SU-DHL-6 (cell line): ENCODE measurements around the gene ID2.

ENCODE experiments used
- H2AFZ ChIP-seq: fragments of 200-600 bp; sonication (generic); 2 replicates; pipeline ENCODE4 v1.6.1; 2014; ENCODE audit warnings: low read depth, mild to moderate bottlenecking, moderate library complexity, mixed read lengths, antibody characterized with exemption, low read length; ENCODE audit not compliant: severe bottlenecking
- H3F3A ChIP-seq: fragments of 200-600 bp; shearing (Covaris generic); 2 replicates; pipeline ENCODE4 v1.6.0; 2016; ENCODE audit warnings: antibody characterized with exemption, mild to moderate bottlenecking; ENCODE audit not compliant: insufficient read depth
- H3K27ac ChIP-seq: fragments of 200-600 bp; sonication (generic); 2 replicates; pipeline ENCODE4 v1.5.1; 2016; ENCODE audit warnings: low read depth, mild to moderate bottlenecking, low read length, moderate library complexity, mixed read lengths
- H3K27me3 ChIP-seq: fragments of 200-600 bp; sonication (generic), shearing (Covaris generic); 2 replicates; pipeline ENCODE4 v1.6.0; 2014; ENCODE audit warnings: mild to moderate bottlenecking, low read length
- H3K36me3 ChIP-seq: fragments of 200-600 bp; sonication (generic); 2 replicates; pipeline ENCODE4 v1.6.1; 2014; ENCODE audit warnings: mild to moderate bottlenecking, low read length, mixed read lengths
- H3K4me2 ChIP-seq: fragments of 300-600, 200-600 bp; shearing (Covaris generic), sonication (generic); 2 replicates; pipeline ENCODE4 v1.6.0; 2014; ENCODE audit warnings: low read length, low read depth, mild to moderate bottlenecking; ENCODE audit not compliant: poor library complexity, severe bottlenecking
- H3K4me3 ChIP-seq: fragments of 200-600 bp; sonication (generic); 2 replicates; pipeline ENCODE4 v1.5.1; 2014; ENCODE audit warnings: antibody characterized with exemption, low read length, mild to moderate bottlenecking, mixed read lengths; ENCODE audit not compliant: insufficient read depth, poor library complexity, severe bottlenecking
- H3K79me2 ChIP-seq: fragments of 200-600 bp; sonication (generic); 2 replicates; pipeline ENCODE4 v1.6.1; 2014; ENCODE audit warnings: mild to moderate bottlenecking, low read length, moderate library complexity; ENCODE audit not compliant: insufficient read depth
- H3K9ac ChIP-seq: fragments of 200-600 bp; sonication (generic); 2 replicates; pipeline ENCODE4 v1.7.0; 2014; ENCODE audit warnings: mild to moderate bottlenecking, low read length
- H3K9me2 ChIP-seq: fragments of 200-600 bp; sonication (generic); replicated peaks from 2 replicates; pipeline ENCODE4 v1.6.1; 2014; ENCODE audit warnings: low read length; ENCODE audit not compliant: insufficient read depth
- H3K9me3 ChIP-seq: fragments of 200-600 bp; sonication (generic); 2 replicates; pipeline ENCODE4 v1.6.1; 2014; ENCODE audit warnings: low read length, mixed read lengths; ENCODE audit not compliant: insufficient read depth
- H4K20me1 ChIP-seq: fragments of 200-600 bp; sonication (generic); 2 replicates; pipeline ENCODE4 v1.6.1; 2014; ENCODE audit warnings: low read depth, mild to moderate bottlenecking, antibody characterized with exemption, low read length, moderate library complexity, mixed read lengths
- CTCF ChIP-seq: fragments of 200-600 bp; sonication (generic); IDR thresholded peaks from one replicate; pipeline ENCODE4 v1.5.1; 2017; ENCODE audit warnings: antibody characterized with exemption, mild to moderate bottlenecking, low read length, moderate library complexity; ENCODE audit not compliant: insufficient read depth, poor library complexity, severe bottlenecking
- EZH2phosphoT487 ChIP-seq: fragments of 200-600 bp; sonication (generic), shearing (Covaris generic); conservative IDR thresholded peaks from 2 replicates; pipeline ENCODE4 v1.6.1; 2018; ENCODE audit warnings: mild to moderate bottlenecking, antibody characterized with exemption, low read length, moderate library complexity, mixed read lengths

The ID2 gene

GRCh38 chr2:8643250-8643995 lies 38.4 kb upstream of the ID2 start:
- Histone ChIP-seq H3K9me2 (no peaks in the 10 kb centered on the region), H3K79me2 (no peaks in the 10 kb centered on the region), H3F3A (no peaks in the 10 kb centered on the region), H4K20me1 (no peaks in the 10 kb centered on the region), H3K4me2 (no peak overlapping the region), H3K4me3 (no peak overlapping the region), H3K9ac (no peak overlapping the region), H3K9me3 (peaks cover 19% of the 10 kb centered on the region; the same call in 1 of the 2 replicates), H3K27ac (no peak overlapping the region), H3K27me3 (no peaks in the 10 kb centered on the region), H3K36me3 (no peaks in the 10 kb centered on the region), H2AFZ (no peak overlapping the region)
- no peak for TF ChIP-seq EZH2phosphoT487
- no peak for TF ChIP-seq CTCF

DNA sequence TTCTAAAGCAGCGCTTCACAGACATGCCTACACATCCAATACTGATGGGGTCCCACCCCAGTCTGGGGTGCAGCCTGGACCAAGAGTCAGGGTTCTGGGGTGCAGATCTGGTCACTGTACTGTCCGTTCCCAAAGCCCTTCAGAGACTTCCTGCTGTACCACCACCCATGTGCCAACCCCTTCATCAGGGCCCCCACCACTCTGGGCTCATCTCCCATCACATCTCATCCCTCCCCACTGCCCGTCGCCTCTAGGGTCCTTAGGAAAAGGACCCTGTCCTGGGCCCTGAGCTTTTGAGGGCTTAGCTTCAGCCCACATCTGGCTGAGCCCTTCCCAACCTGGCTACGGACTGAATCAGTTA lies 37.9 kb upstream of the ID2 start:
- no peaks in the 10 kb centered on the region for H3K36me3 ChIP-seq
- no peak overlapping the region for H3K4me3 ChIP-seq
- H3F3A ChIP-seq: no peaks in the 10 kb centered on the region
- no peaks in the 10 kb centered on the region for H3K79me2 ChIP-seq
- no peak overlapping the region for H3K9ac ChIP-seq
- H3K9me2 ChIP-seq: no peaks in the 10 kb centered on the region
- H3K27me3 ChIP-seq: no peaks in the 10 kb centered on the region
- no peak for TF ChIP-seq CTCF
- no peak for TF ChIP-seq EZH2phosphoT487
- H2AFZ ChIP-seq: no peak overlapping the region
- no peak overlapping the region for H3K27ac ChIP-seq
- peaks cover 20% of the 10 kb centered on the region; the same call in 1 of the 2 replicates for H3K9me3 ChIP-seq
- no peaks in the 10 kb centered on the region for H4K20me1 ChIP-seq
- no peak overlapping the region for H3K4me2 ChIP-seq

DNA sequence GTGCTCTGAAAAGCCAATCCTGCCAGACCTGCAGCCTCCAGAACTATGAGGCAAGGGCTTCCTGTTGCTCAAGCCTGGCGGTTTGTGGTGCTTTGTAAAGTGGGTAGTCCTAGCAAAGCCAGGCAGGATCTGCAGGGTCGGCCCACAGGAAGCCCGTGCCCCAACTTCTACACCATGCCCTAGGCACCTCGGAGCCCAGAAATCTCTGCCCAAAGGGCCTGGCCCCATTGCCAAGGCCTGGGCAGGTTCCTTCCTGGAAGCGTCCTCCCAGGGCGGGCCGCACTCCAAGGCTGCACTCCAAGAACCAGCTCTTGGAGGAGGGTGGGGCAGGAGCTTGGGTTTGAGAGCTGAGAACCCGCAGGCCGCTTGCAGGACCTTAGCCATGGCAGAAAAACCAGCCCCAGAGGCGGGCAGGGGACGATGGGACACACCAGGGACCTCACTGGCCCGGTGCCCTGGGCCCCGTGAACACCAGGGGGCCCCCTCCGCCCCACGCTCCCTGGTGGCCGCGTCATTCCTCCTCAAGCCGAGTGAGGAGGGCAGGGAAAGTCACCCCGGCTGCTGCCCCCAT lies 37.2 kb upstream of the ID2 start:
- TF ChIP-seq CTCF (no peak), EZH2phosphoT487 (no peak)
- no peak overlapping the region for H3K4me3 ChIP-seq
- peaks cover 20% of the 10 kb centered on the region; the same call in 1 of the 2 replicates for H3K9me3 ChIP-seq
- H3K4me2 ChIP-seq: no peak overlapping the region
- H3K36me3 ChIP-seq: no peaks in the 10 kb centered on the region
- no peaks in the 10 kb centered on the region for H3F3A ChIP-seq
- H3K9me2 ChIP-seq: no peaks in the 10 kb centered on the region
- no peaks in the 10 kb centered on the region for H4K20me1 ChIP-seq
- H2AFZ ChIP-seq: no peak overlapping the region
- no peaks in the 10 kb centered on the region for H3K79me2 ChIP-seq
- H3K27ac ChIP-seq: no peak overlapping the region
- no peaks in the 10 kb centered on the region for H3K27me3 ChIP-seq
- no peak overlapping the region for H3K9ac ChIP-seq
